ENCODE results near the gene SLC22A23.

DNA sequence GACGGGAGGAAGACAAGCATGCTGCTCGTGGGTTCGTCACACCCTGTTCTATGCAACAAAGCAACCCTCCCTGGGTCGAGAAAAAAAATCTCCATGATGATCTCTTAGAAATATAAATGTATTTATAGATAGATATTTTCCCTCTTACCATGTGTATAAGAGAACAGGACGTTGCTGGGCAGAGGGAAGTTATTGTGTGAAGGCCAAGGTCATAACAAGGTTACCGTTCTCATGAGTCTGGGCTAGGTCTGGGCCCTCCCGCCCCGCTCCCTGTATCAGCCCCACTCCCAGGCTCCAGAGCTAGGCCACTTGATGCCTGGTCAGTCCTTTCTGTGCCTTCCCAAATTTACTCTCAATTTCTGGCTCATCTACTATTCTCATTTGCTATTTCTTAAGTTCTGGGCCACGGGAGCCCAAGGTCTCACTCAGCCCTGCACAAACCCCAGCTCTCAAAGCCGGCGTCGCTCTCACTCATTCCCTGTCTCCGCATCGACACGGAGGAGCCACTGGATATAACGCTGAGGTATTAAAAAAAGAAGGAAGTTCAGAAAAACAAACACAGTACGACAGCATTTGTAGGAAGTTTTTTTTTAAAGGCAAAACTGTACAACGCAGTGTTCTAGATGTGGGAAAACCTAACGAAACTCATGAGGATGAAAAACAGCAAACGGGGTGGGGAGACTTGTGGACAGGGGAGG lies 101.3 kb downstream of the SLC22A23 start:
- no peak for TF ChIP-seq CTCF (conservative IDR thresholded peaks at IDR 0.05; ENCODE audit: low read length)
- no peak for TF ChIP-seq EZH2phosphoT487 (IDR thresholded peaks at IDR 0.05; ENCODE audit: borderline replicate concordance, low read depth, low read length)
